GM21786 (cell line): ENCODE results near the gene AP2A2.

Source experiments
- ATAC-seq: cut with Tn5 transposase; IDR thresholded peaks from one replicate; pipeline ENCODE4 v1.9.1; 2021; ENCODE audit not compliant: unreplicated experiment

AP2A2 gene

GRCh38 chr11:1052133-1053011 is 126.7 kb downstream of the AP2A2 start:
- no peak for ATAC-seq

GRCh38 chr11:1053121-1053901 is 127.6 kb downstream of the AP2A2 start:
- no peak for ATAC-seq

GRCh38 chr11:1054143-1055108 is 128.8 kb downstream of the AP2A2 start:
- ATAC-seq = no peak

- no peak for ATAC-seq
Measured at GRCh38 chr11:1055109-1055703, 129.5 kb downstream of the AP2A2 start.

DNA sequence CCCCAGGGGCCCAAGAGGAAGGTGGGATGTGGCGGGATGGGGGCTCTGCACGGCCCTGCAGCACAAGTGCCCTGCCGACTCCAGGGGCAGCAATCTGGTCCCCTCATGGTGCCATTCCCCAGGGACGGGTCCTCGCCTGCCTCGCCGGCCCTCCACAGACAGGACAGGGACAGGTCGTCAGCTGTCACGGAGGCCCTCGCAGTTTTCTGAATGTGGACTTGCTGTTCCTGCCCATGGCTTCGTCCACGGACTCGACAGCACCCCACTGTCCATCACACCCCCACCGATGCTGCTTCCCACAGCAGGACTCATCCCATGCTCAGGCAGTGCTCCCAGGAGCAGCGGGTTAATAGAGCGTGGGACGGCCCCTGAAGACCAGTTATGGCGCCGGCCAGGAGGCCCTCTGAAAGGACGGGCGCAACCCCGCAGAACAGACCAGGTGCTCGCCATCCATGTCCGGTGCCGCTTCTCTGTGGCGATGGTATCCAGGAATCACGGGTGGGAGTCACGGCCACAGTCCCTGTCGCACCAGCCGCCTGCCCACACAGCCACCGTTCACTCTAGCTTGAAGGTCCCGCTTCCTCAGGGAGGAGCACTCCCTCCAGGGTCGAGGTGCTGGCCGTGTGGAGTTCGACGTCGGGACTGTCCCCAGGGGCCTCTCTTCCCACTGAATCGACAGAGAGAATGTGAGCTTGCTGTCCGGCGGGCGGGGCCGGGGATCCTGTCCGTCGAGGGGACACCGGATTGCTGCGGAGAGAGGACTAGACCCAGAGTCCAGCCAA is 130.5 kb downstream of the AP2A2 start:
- ATAC-seq = no peak

- no peak for ATAC-seq
Measured at GRCh38 chr11:1057806-1058205, 132.1 kb downstream of the AP2A2 start.

GRCh38 chr11:1059759-1060158 is 134.1 kb downstream of the AP2A2 start:
- ATAC-seq = no peak

- ATAC-seq = no peak
Measured at GRCh38 chr11:1060410-1060809, 134.7 kb downstream of the AP2A2 start.

GRCh38 chr11:1060852-1061616 is 135.4 kb downstream of the AP2A2 start:
- no peak for ATAC-seq
